ENCODE data around the gene PRKAG2.

Gene PRKAG2

DNA sequence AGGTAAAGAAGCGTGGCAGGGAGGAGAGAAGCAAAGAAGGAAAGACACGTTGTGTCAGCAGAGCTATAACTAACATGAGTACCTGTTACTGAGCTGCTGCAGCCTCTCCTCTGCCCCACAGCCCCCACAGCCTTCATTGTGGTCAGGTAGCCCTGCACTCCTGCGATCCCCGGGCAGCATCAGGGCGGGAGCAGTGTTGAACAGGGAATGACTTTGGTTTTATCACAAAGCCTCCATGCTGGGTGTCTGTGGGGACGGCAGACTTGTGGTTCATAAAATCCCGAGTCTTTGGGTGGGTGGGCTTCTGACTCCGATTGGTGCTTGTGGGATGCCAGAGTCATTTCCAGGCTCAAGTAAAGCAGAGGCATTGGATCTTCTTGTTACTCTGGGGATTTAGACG is 14.8 kb upstream of the PRKAG2 start:
- Histone ChIP-seq H3K4me1 (ENCODE audit: control insufficient read depth, insufficient read depth, low read length) (peaks cover 9% of the 10 kb centered on the region), H3K9me3 (ENCODE audit: control insufficient read depth, insufficient read depth, low read depth, low read length) (no peaks in the 10 kb centered on the region), H3K36me3 (ENCODE audit: control insufficient read depth, insufficient read depth, low read length) (no peaks in the 10 kb centered on the region), H3K27ac (ENCODE audit: low read depth, low read length) (no peak overlapping the region), H3K9ac (ENCODE audit: low read length) (no peak overlapping the region), H3K4me3 (ENCODE audit: low read depth, low read length) (no peak overlapping the region), H3K27me3 (ENCODE audit: control insufficient read depth, insufficient read depth, low read length) (peaks cover 22% of the 10 kb centered on the region; the same call in 1 of the 2 replicates)

- Histone ChIP-seq H3K9me3 (ENCODE audit: control insufficient read depth, insufficient read depth, low read depth, low read length) (no peaks in the 10 kb centered on the region), H3K4me3 (ENCODE audit: low read depth, low read length) (no peak overlapping the region), H3K36me3 (ENCODE audit: control insufficient read depth, insufficient read depth, low read length) (no peaks in the 10 kb centered on the region), H3K27ac (ENCODE audit: low read depth, low read length) (no peak overlapping the region), H3K9ac (ENCODE audit: low read length) (no peak overlapping the region), H3K27me3 (ENCODE audit: control insufficient read depth, insufficient read depth, low read length) (peaks cover 24% of the 10 kb centered on the region; the same call in 1 of the 2 replicates), H3K4me1 (ENCODE audit: control insufficient read depth, insufficient read depth, low read length) (peaks cover 8% of the 10 kb centered on the region; the same call in 1 of the 2 replicates)
Measured at GRCh38 chr7:151891182-151891581, 14.3 kb upstream of the PRKAG2 start.

- Histone ChIP-seq H3K27me3 (ENCODE audit: control insufficient read depth, insufficient read depth, low read length) (peaks cover 31% of the 10 kb centered on the region; the same call in 1 of the 2 replicates), H3K4me3 (ENCODE audit: low read depth, low read length) (no peak overlapping the region), H3K9me3 (ENCODE audit: control insufficient read depth, insufficient read depth, low read depth, low read length) (no peaks in the 10 kb centered on the region), H3K36me3 (ENCODE audit: control insufficient read depth, insufficient read depth, low read length) (no peaks in the 10 kb centered on the region), H3K27ac (ENCODE audit: low read depth, low read length) (no peak overlapping the region), H3K4me1 (ENCODE audit: control insufficient read depth, insufficient read depth, low read length) (peaks cover 5% of the 10 kb centered on the region; the same call in 1 of the 2 replicates), H3K9ac (ENCODE audit: low read length) (no peak overlapping the region)
Measured at GRCh38 chr7:151890355-151891004, 13.6 kb upstream of the PRKAG2 start.

DNA sequence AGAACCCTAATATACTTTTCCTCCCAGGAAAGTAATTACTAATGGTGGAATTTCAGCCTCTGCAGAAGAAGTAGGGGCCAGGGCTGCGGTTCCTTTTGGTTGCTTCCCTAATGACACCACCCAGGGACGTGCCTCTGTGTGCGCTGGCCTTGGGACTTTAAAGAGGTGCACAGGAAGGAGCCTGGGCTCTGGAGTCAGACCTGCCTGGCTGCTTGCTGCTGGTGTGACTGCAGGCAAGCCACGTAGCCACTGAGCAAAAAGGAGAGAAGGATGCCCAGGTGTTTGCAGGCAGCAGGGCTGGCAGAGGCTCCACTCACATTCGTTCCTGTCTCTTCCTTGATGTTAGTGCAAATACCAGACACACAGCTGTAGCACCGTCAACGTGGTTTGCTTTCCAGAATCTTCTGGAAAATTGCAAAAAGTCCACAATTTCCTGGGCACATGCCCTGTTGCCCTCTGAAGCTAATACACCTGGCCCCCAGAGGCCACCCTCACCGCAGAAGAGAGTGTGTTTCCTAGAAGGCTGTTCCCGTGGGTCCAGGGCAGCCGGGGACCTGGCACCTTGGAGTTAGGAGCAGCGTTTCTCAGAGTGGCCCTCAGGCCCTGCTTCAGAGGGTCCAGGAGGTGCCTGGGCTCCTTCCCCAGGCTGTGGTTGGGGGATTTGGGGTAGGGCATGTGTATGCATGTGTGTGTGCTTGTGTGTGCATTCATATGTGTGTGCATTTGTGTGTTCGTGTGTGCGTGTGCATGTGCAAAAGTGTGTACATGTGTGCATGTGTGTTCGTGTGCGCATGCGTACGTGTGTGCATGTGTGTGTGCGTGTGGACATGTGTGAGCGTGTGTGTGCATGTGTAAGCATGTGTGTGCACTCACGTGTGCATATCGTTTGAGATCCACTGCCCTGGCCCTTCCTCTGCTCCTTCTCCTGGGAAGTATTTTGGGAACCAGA is 12.8 kb upstream of the PRKAG2 start:
- no peak overlapping the region for H3K9ac ChIP-seq (ENCODE audit: low read length)
- H3K4me3 ChIP-seq (ENCODE audit: low read depth, low read length) = no peak overlapping the region
- H3K9me3 ChIP-seq (ENCODE audit: control insufficient read depth, insufficient read depth, low read depth, low read length) = no peaks in the 10 kb centered on the region
- H3K36me3 ChIP-seq (ENCODE audit: control insufficient read depth, insufficient read depth, low read length) = no peaks in the 10 kb centered on the region
- H3K4me1 ChIP-seq (ENCODE audit: control insufficient read depth, insufficient read depth, low read length) = peaks cover 5% of the 10 kb centered on the region; the same call in 1 of the 2 replicates
- H3K27me3 ChIP-seq (ENCODE audit: control insufficient read depth, insufficient read depth, low read length) = peaks cover 39% of the 10 kb centered on the region
- H3K27ac ChIP-seq (ENCODE audit: low read depth, low read length) = no peak overlapping the region

- H3K36me3 ChIP-seq (ENCODE audit: control insufficient read depth, insufficient read depth, low read length) = no peaks in the 10 kb centered on the region
- peaks cover 52% of the 10 kb centered on the region for H3K27me3 ChIP-seq (ENCODE audit: control insufficient read depth, insufficient read depth, low read length)
Measured at GRCh38 chr7:151888079-151889067, 11.5 kb upstream of the PRKAG2 start.

GRCh38 chr7:151886783-151887182 is 9.9 kb upstream of the PRKAG2 start:
- H3K4me3 ChIP-seq (ENCODE audit: low read depth, low read length) = no peak overlapping the region
- no peaks in the 10 kb centered on the region for H3K36me3 ChIP-seq (ENCODE audit: control insufficient read depth, insufficient read depth, low read length)
- peaks cover 60% of the 10 kb centered on the region for H3K27me3 ChIP-seq (ENCODE audit: control insufficient read depth, insufficient read depth, low read length)
- H3K9ac ChIP-seq (ENCODE audit: low read length) = no peak overlapping the region
- no peak overlapping the region for H3K27ac ChIP-seq (ENCODE audit: low read depth, low read length)
- H3K9me3 ChIP-seq (ENCODE audit: control insufficient read depth, insufficient read depth, low read depth, low read length) = no peaks in the 10 kb centered on the region
- H3K4me1 ChIP-seq (ENCODE audit: control insufficient read depth, insufficient read depth, low read length) = peaks cover 5% of the 10 kb centered on the region; the same call in 1 of the 2 replicates

More at GRCh38 chr7:151888079-151889067, 11.5 kb upstream of the PRKAG2 start:
- Histone ChIP-seq H3K4me1 (ENCODE audit: control insufficient read depth, insufficient read depth, low read length) (peaks cover 5% of the 10 kb centered on the region; the same call in 1 of the 2 replicates), H3K9ac (ENCODE audit: low read length) (no peak overlapping the region), H3K27ac (ENCODE audit: low read depth, low read length) (no peak overlapping the region), H3K4me3 (ENCODE audit: low read depth, low read length) (no peak overlapping the region), H3K9me3 (ENCODE audit: control insufficient read depth, insufficient read depth, low read depth, low read length) (no peaks in the 10 kb centered on the region)

DNA sequence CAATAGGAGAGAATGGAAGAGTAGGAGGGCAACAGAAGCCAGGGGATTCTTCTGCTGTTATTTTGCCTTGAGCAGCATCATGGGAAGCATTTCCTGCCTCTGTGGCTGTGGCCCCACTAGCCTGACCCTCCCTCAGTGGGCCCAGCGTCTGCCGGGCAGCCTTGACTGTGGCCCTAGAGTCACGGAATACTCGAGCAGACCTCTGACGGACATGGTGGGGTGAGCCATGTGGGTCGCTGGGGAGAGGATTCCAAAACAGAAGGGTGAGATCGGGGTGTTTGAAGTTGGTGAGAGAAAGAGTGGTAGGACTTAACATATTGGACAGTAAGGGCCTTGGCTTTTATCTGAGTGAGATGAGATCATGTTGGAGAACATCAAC is 8.3 kb upstream of the PRKAG2 start:
- H3K36me3 ChIP-seq (ENCODE audit: control insufficient read depth, insufficient read depth, low read length) = no peaks in the 10 kb centered on the region
- H3K27me3 ChIP-seq (ENCODE audit: control insufficient read depth, insufficient read depth, low read length) = peaks cover 55% of the 10 kb centered on the region

GRCh38 chr7:151884312-151885201 is 7.6 kb upstream of the PRKAG2 start:
- Histone ChIP-seq H3K27ac (ENCODE audit: low read depth, low read length) (no peak overlapping the region), H3K9me3 (ENCODE audit: control insufficient read depth, insufficient read depth, low read depth, low read length) (no peaks in the 10 kb centered on the region), H3K4me1 (ENCODE audit: control insufficient read depth, insufficient read depth, low read length) (peaks cover 5% of the 10 kb centered on the region; the same call in 1 of the 2 replicates), H3K36me3 (ENCODE audit: control insufficient read depth, insufficient read depth, low read length) (no peaks in the 10 kb centered on the region), H3K27me3 (ENCODE audit: control insufficient read depth, insufficient read depth, low read length) (peaks cover 62% of the 10 kb centered on the region), H3K4me3 (ENCODE audit: low read depth, low read length) (no peak overlapping the region), H3K9ac (ENCODE audit: low read length) (no peak overlapping the region)

More for the DNA sequence above, 8.3 kb upstream of the PRKAG2 start:
- no peak overlapping the region for H3K4me3 ChIP-seq (ENCODE audit: low read depth, low read length)
- H3K4me1 ChIP-seq (ENCODE audit: control insufficient read depth, insufficient read depth, low read length) = peaks cover 5% of the 10 kb centered on the region; the same call in 1 of the 2 replicates
- H3K9ac ChIP-seq (ENCODE audit: low read length) = no peak overlapping the region
- H3K9me3 ChIP-seq (ENCODE audit: control insufficient read depth, insufficient read depth, low read depth, low read length) = no peaks in the 10 kb centered on the region
- no peak overlapping the region for H3K27ac ChIP-seq (ENCODE audit: low read depth, low read length)

- no peak overlapping the region for H3K4me3 ChIP-seq (ENCODE audit: low read depth, low read length)
- no peak overlapping the region for H3K9ac ChIP-seq (ENCODE audit: low read length)
- no peak overlapping the region for H3K27ac ChIP-seq (ENCODE audit: low read depth, low read length)
- H3K4me1 ChIP-seq (ENCODE audit: control insufficient read depth, insufficient read depth, low read length) = peaks cover 5% of the 10 kb centered on the region; the same call in 1 of the 2 replicates
- H3K27me3 ChIP-seq (ENCODE audit: control insufficient read depth, insufficient read depth, low read length) = peaks cover 69% of the 10 kb centered on the region
- H3K9me3 ChIP-seq (ENCODE audit: control insufficient read depth, insufficient read depth, low read depth, low read length) = no peaks in the 10 kb centered on the region
- H3K36me3 ChIP-seq (ENCODE audit: control insufficient read depth, insufficient read depth, low read length) = no peaks in the 10 kb centered on the region
Measured at GRCh38 chr7:151883857-151884256, 6.9 kb upstream of the PRKAG2 start.
